Urinary bladder (tissue), 4 donors: ENCODE results near the gene ZFPL1. TPM values are rescaled to one million over a fixed set of nuclear protein-coding genes. Genes with fewer than 3 reads are reported as not detected.

Source experiments
- DNase-seq: peaks from one replicate; pipeline ENCODE4 v3.0.0-alpha.2; 2015; ENCODE audit errors: extremely low spot score
- H3K27ac ChIP-seq: one replicate; pipeline ENCODE4 v1.5.1; 2013; ENCODE audit warnings: low read depth, mild to moderate bottlenecking, moderate library complexity
- H3K36me3 ChIP-seq: one replicate; pipeline ENCODE4 v1.6.1; 2013; ENCODE audit warnings: mild to moderate bottlenecking, moderate library complexity; ENCODE audit not compliant: insufficient read depth
- H3K4me1 ChIP-seq: one replicate; pipeline ENCODE4 v1.6.1; 2013; ENCODE audit warnings: mild to moderate bottlenecking, moderate library complexity; ENCODE audit not compliant: insufficient read depth
- H3K4me3 ChIP-seq: one replicate; pipeline ENCODE4 v1.5.1; 2013; ENCODE audit warnings: low read depth, low read length
- WGBS: extraction: QIAGEN DNeasy Blood & Tissue Kit; methylation state at CpG from one replicate; pipeline ENCODE4 v1.1.7; 2013; 5-methylcytosine and 5-hydroxymethylcytosine counted together
- polyA plus RNA-seq: library from polyadenylated mRNA; stranded (reverse); fragments of 200-250 nt; gene quantifications from one replicate; pipeline ENCODE4 v1.2.3, GENCODE V29; 2013
- total RNA-seq: library from RNA; depleted of rRNA; stranded (reverse); fragments of >200 nt; gene quantifications from one replicate; pipeline ENCODE4 v1.2.3, GENCODE V29; 2014
- donor health status: healthy with polysubstance abuse.
- donor health status: healthy.

Gene ZFPL1
- total and polyA plus RNA-seq, 2 donors, result 14.6 to 50.8 TPM

DNA sequence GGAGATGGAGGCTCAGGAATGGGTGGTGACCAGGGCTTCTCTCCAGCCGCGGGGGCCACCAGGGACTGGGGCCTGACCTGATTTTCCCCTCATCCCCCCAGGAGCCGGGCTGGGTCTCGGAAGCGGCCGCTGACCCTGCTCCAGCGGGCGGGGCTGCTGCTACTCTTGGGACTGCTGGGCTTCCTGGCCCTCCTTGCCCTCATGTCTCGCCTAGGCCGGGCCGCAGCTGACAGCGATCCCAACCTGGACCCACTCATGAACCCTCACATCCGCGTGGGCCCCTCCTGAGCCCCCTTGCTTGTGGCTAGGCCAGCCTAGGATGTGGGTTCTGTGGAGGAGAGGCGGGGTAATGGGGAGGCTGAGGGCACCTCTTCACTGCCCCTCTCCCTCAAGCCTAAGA, 3.8 kb downstream of the ZFPL1 start:
- no peak for DNase-seq
- Histone ChIP-seq H3K4me3 (no peak overlapping the region), H3K36me3 (peaks cover 5% of the 10 kb centered on the region), H3K27ac (no peak overlapping the region), H3K4me1 (no peaks in the 10 kb centered on the region)
- WGBS, result 94% methylated on average over 15 of the region's 15 CpGs

DNA sequence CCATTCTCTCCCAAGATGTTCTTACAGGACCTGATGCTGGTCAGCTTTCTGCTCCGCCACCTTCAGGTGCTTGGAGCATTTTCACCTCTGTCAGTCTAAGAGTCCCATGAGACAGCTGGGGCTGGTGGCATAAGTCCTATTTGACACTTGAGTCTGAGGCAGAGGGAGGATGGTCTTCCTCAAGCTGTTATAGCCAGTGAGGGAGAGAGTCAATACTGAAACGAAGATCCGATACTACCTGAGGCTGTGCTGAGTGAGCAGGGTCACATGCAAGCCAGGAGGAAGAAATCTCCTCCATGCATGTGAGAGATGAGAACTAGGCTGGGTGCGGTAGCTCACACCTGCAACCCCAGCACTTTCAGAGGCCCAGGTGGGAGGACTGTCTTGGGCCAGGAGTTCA, 5.6 kb downstream of the ZFPL1 start:
- WGBS, result 92% methylated on average over 4 of the region's 4 CpGs
- H3K36me3 ChIP-seq, result peaks cover 5% of the 10 kb centered on the region

DNA sequence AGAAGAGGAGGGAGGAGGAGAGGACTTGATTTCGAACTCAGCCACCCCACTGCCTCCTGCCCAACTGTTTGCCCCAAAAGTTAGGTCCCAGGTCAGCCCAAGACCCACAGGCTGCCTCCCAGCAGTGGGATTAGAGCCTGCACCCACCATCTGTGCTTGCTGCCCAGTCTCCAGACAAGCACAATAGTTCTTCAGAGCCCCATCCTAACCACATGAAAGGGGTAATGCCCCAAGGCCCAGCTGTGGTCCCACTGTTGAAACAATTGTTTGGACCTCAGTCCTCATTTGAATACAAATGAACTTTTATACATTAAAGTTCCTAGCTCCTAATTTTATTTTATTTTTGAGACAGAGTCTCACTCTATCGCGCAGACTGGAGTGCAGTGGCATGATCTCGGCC, 6.6 kb downstream of the ZFPL1 start:
- WGBS, result 91% methylated on average over 4 of the region's 4 CpGs
- H3K4me3 ChIP-seq, result no peak overlapping the region

More for the DNA sequence above, 5.6 kb downstream of the ZFPL1 start:
- Histone ChIP-seq H3K4me1 (no peaks in the 10 kb centered on the region), H3K27ac (no peak overlapping the region), H3K4me3 (no peak overlapping the region)
- DNase-seq, result no peak

GRCh38 chr11:65095427-65095826, 11.4 kb downstream of the ZFPL1 start:
- 73% methylated on average over 22 of the region's 22 CpGs for WGBS
- no peak overlapping the region for H3K27ac ChIP-seq
- no peak overlapping the region for H3K4me3 ChIP-seq
- no peak for DNase-seq
- H3K36me3 ChIP-seq, result no peaks in the 10 kb centered on the region
- H3K4me1 ChIP-seq, result no peaks in the 10 kb centered on the region

More for the DNA sequence above, 6.6 kb downstream of the ZFPL1 start:
- no peak for DNase-seq
- Histone ChIP-seq H3K36me3 (peaks cover 5% of the 10 kb centered on the region), H3K4me1 (no peaks in the 10 kb centered on the region), H3K27ac (no peak overlapping the region)

DNA sequence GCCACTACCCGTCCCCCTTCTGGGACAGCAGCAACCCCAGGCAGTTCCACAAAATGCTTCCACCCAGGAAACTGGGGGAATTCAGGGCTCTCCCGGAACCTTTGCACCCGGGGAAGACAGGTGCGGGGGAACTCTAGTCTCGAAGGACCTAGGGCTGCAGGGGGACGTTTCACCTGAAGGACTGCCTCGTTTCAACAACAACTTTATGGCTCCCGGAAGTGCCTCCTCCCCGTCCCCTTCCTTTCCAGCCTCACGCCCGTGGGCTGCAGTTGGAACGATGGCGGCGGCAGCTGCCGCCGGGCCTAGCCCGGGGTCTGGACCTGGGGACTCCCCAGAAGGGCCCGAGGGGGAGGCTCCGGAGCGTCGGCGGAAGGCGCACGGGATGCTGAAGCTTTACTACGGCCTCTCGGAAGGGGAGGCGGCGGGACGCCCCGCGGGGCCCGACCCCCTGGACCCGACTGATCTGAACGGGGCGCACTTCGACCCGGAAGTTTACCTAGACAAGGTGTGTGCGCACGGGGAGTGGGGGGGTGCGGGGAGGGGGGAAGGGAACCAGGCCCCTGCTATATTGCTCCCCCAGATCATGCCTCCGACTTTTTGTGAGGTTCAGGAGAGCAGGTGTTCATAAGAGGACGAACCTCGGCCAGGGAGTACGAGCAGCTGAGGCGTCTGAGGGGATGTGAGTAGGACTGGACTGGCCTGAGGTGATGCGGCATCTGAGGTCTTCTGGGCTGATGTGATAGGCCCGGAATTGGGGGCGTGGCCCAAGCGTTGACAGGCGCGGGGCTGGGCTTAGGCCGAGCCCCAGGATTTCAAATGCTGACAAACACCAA, 12.2 kb downstream of the ZFPL1 start, which contains the start of gene VPS51:
TSS of gene VPS51 (plus strand) at position 241 of the 833 bp plus-strand sequence. CDS start at position 278, 37 bp downstream.
- peak within 1 kb of the TSS; percentile 75 for H3K4me3 ChIP-seq
- no peaks in the 10 kb centered on the region for H3K36me3 ChIP-seq
- WGBS, result under 1% methylated on average over 52 of the region's 52 CpGs
- H3K27ac ChIP-seq, result peak within 1 kb of the TSS; percentile 90
- DNase-seq, result peak; percentile 89
- no peaks in the 10 kb centered on the region for H3K4me1 ChIP-seq

DNA sequence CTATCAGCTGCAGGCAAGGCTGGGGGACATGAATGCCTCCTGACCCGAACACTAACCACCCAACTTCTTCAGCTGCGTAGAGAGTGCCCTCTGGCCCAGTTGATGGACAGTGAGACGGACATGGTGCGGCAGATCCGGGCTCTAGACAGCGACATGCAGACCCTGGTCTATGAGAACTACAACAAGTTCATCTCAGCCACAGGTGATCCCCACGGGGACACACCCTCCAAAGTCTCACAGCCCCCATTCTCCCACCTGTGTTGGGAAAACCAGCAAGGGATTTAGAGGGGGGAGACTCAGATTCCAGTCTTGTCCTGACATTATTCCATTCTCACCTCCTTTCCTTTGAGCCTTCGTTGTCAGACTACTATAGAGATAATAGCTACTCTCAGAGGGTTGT, 12.9 kb downstream of the ZFPL1 start:
- peak overlapping the region; percentile 75 for H3K4me3 ChIP-seq
- H3K27ac ChIP-seq, result no peak overlapping the region
- no peaks in the 10 kb centered on the region for H3K4me1 ChIP-seq
- DNase-seq, result no peak
- no peaks in the 10 kb centered on the region for H3K36me3 ChIP-seq
- WGBS, result 41% methylated on average over 8 of the region's 8 CpGs

DNA sequence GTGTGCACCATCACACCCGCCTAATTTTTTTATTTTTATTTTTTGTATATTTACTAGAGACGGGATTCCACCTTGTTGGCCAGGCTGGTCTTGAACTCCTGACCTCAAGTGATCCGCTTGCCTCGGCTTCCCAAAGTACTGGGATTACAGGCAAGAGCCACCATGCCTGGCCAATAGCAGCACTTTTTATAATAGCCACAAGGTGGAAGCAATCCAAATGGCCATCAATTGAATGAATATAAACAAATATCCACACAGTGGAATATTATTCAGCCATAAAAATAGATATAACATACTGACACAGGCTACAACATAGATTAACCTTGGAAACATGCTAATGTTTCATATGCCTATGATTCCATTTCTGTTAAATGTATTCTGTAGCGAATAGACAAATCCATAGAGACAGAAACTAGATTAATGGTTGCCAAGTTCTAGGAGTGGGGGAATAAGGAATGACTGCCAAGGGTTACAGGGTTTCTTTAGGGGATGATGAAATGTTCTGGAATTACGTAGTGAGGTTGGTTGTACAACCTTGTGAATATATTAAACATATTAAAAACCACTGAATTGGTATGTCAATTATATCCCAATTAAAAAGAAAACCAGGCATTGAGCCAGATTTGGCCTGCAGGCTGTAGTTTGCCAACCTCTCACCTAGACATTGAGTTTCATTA, 16.8 kb downstream of the ZFPL1 start:
- no peak overlapping the region for H3K27ac ChIP-seq
- no peak for DNase-seq
- peaks cover 3% of the 10 kb centered on the region for H3K36me3 ChIP-seq
- H3K4me3 ChIP-seq, result no peak overlapping the region
- 89% methylated on average over 6 of the region's 6 CpGs for WGBS
- no peaks in the 10 kb centered on the region for H3K4me1 ChIP-seq

GRCh38 chr11:65102142-65103095, 18.4 kb downstream of the ZFPL1 start:
- no peak overlapping the region for H3K4me3 ChIP-seq
- DNase-seq, result no peak
- no peak overlapping the region for H3K27ac ChIP-seq
- no peaks in the 10 kb centered on the region for H3K4me1 ChIP-seq
- WGBS, result 81% methylated on average over 8 of the region's 8 CpGs
- H3K36me3 ChIP-seq, result peaks cover 3% of the 10 kb centered on the region

- DNase-seq, result no peak
- no peak overlapping the region for H3K4me3 ChIP-seq
- H3K36me3 ChIP-seq, result peaks cover 6% of the 10 kb centered on the region
- no peak overlapping the region for H3K27ac ChIP-seq
- H3K4me1 ChIP-seq, result no peaks in the 10 kb centered on the region
Observed at GRCh38 chr11:65103476-65103875, 19.5 kb downstream of the ZFPL1 start.

- Histone ChIP-seq H3K4me1 (no peaks in the 10 kb centered on the region), H3K4me3 (no peak overlapping the region), H3K36me3 (peaks cover 7% of the 10 kb centered on the region), H3K27ac (no peak overlapping the region)
- DNase-seq, result no peak
- WGBS, result 67% methylated on average over 4 of the region's 4 CpGs
Observed at GRCh38 chr11:65104628-65105027, 20.6 kb downstream of the ZFPL1 start.

DNA sequence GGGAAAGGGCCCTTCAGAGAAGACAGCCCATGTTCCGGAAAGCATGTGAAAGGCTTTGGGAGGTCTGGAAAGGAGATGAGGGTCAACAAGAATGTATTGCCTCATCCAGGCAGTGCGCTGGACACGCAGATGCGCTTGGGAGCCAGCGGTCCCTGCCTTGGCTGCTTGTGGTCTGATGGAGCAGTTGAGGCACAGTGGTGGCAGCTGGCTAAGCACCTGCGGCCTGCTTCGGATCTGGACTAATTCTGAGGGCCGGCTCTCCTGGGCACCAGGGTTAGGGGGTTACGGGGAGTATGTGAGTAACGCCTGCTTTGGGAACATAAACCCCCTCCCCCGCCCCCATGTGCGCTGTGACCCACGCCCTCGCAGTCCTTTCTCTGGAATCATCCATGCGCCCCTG, 23.1 kb downstream of the ZFPL1 start:
- H3K4me3 ChIP-seq, result no peak overlapping the region
- peaks cover 7% of the 10 kb centered on the region for H3K36me3 ChIP-seq
- WGBS, result 93% methylated on average over 15 of the region's 15 CpGs
- no peak for DNase-seq
- no peak overlapping the region for H3K27ac ChIP-seq
- no peaks in the 10 kb centered on the region for H3K4me1 ChIP-seq

DNA sequence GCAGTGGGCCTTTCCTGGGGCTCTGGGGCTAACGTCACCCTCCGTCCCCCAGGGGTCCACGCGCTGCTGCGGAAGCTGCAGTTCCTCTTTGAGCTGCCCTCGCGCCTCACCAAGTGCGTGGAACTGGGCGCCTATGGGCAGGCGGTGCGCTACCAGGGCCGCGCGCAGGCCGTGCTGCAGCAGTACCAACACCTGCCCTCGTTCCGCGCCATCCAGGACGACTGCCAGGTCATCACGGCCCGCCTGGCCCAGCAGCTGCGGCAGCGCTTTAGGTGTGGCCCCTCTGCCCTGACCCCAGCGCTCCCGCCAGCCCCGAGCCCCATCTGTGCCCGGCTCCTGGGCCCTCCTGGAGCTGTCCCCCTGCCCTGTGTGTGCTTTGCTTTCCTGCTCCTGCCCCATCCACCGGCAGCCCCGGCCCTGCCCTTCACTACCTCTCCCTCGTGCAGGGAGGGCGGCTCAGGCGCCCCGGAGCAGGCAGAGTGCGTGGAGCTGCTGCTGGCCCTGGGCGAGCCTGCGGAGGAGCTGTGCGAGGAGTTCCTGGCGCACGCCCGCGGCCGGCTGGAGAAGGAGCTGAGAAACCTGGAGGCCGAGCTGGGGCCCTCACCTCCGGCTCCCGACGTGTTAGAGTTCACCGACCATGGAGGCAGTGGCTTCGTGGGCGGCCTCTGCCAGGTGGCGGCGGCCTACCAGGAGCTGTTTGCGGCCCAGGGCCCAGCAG, 23.9 kb downstream of the ZFPL1 start:
- peaks cover 7% of the 10 kb centered on the region for H3K36me3 ChIP-seq
- no peak overlapping the region for H3K4me3 ChIP-seq
- DNase-seq, result no peak
- no peaks in the 10 kb centered on the region for H3K4me1 ChIP-seq
- H3K27ac ChIP-seq, result no peak overlapping the region
- WGBS, result 94% methylated on average over 52 of the region's 52 CpGs
